Measurements from ENCODE around the gene PTPN6. TPM values are rescaled to one million over a fixed set of nuclear protein-coding genes. Genes with fewer than 3 reads are reported as not detected.

PTPN6 gene
- total and polyA plus RNA-seq, 2 of the 13 experiments (the other 11 are each of a cell fraction or from before 2014, with no cell fraction given) = 10.5 to 10.6 TPM

GRCh38 chr12:6937481-6938352 lies 13.4 kb upstream of the PTPN6 start (continued):
- TF ChIP-seq BHLHE40 (IDR thresholded peaks at IDR 0.05; ENCODE audit: low read length) = 0 out of 2 replicates have a peak, but pooled peaks have one; percentile 23
- TF ChIP-seq DMAP1 (CRISPR knock-in tag; IDR thresholded peaks at IDR 0.05) = peak; percentile 78
- peak; percentile 93; the same call in 1 of the 2 replicates for TF ChIP-seq ZNF790 (CRISPR knock-in tag; IDR thresholded peaks at IDR 0.05; ENCODE audit: borderline replicate concordance)
- TF ChIP-seq ZNF30 (CRISPR knock-in tag; IDR thresholded peaks at IDR 0.05) = no peak
- peak; percentile 87 for TF ChIP-seq SALL1 (CRISPR knock-in tag; IDR thresholded peaks at IDR 0.05)
- peak; percentile 85 for TF ChIP-seq ZNF784 (CRISPR knock-in tag; IDR thresholded peaks at IDR 0.05; ENCODE audit: borderline replicate concordance)
- no peak for TF ChIP-seq TERF1 (CRISPR knock-in tag; IDR thresholded peaks at IDR 0.05)
- peak; percentile 63; the same call in 1 of the 2 replicates for TF ChIP-seq POLR2AphosphoS5 (IDR thresholded peaks at IDR 0.05; ENCODE audit: low read depth, low read length)
- peak; percentile 94 for TF ChIP-seq XRCC5 (optimal IDR thresholded peaks at IDR 0.05; ENCODE audit: low read length)
- TF ChIP-seq CEBPZ (IDR thresholded peaks at IDR 0.05; ENCODE audit: low read length) = no peak
- no peak for TF ChIP-seq SRF (IDR thresholded peaks at IDR 0.05; ENCODE audit: low read depth, low read length)
- peak; percentile 37 for TF ChIP-seq ZNF18 (CRISPR knock-in tag; IDR thresholded peaks at IDR 0.05; ENCODE audit: insufficient replicate concordance)
- peak; percentile 89 for TF ChIP-seq HES4 (CRISPR knock-in tag; IDR thresholded peaks at IDR 0.05; ENCODE audit: borderline replicate concordance)
- no peak for TF ChIP-seq ZNF816 (CRISPR knock-in tag; IDR thresholded peaks at IDR 0.05; ENCODE audit: borderline replicate concordance)
- TF ChIP-seq TCF7 (IDR thresholded peaks at IDR 0.05; ENCODE audit: low read depth) = no peak
- peak; percentile 48; the same call in 1 of the 2 replicates for TF ChIP-seq NFYB (CRISPR knock-in tag; IDR thresholded peaks at IDR 0.05)
- peak; percentile 51; the same call in 1 of the 2 replicates for TF ChIP-seq FOXP4 (CRISPR knock-in tag; IDR thresholded peaks at IDR 0.05)
- TF ChIP-seq FOXP1 (IDR thresholded peaks at IDR 0.05) = no peak
- no peak for TF ChIP-seq FOXP1 (CRISPR knock-in tag; IDR thresholded peaks at IDR 0.05)
- TF ChIP-seq NR2F6 (IDR thresholded peaks at IDR 0.05) = no peak
- peak; percentile 69 for TF ChIP-seq NR2F6 (CRISPR knock-in tag; IDR thresholded peaks at IDR 0.05)
- TF ChIP-seq KDM4B (CRISPR knock-in tag; IDR thresholded peaks at IDR 0.05) = no peak; the same call in 1 of the 2 replicates
